Measurements from ENCODE around the gene USP36.

- TF ChIP-seq SUZ12 (IDR thresholded peaks at IDR 0.05; ENCODE audit: extremely low read depth, insufficient read depth, insufficient read length) (no peak), YY1 (IDR thresholded peaks at IDR 0.05; ENCODE audit: insufficient read depth, insufficient read length) (no peak), ZNF274 (IDR thresholded peaks at IDR 0.05; ENCODE audit: low read depth, low read length) (no peak)
Measured at GRCh38 chr17:78885956-78886355, 45.3 kb upstream of the USP36 start.
